Measurements from ENCODE around the gene TOR1B. TPM values are rescaled to one million over a fixed set of nuclear protein-coding genes. Genes with fewer than 3 reads are reported as not detected.

Gene TOR1B
- total RNA-seq, 5 donors from 2014 or later (not counting 1 experiment from before 2014, with no cell fraction given) = 19.3 to 31.0 (median 26.4) TPM

GRCh38 chr9:129850821-129851550 is 48.0 kb downstream of the TOR1B start:
- peaks cover 11 to 56% of the 10 kb centered on the region in 2 donors for H3K36me3 ChIP-seq (ENCODE audit: control insufficient read depth in 2 of 2, extremely low read depth in 1 of 2, insufficient read depth in 1 of 2, low read length in 1 of 2)
- Mint-ChIP-seq H3K27me3 (no peaks in the 10 kb centered on the region), H3K27ac (peak overlapping the region in 1 of 2 donors; percentile 73)

GRCh38 chr9:129851821-129852220 is 48.8 kb downstream of the TOR1B start:
- CTCF ChIA-PET = interaction anchor here in 1 of 2 donors (0.8 kb wide), 1 partner anchor 28 kb away, joined by 3 read pairs; no protein-coding TSS in a partner anchor

More at GRCh38 chr9:129850821-129851550, 48.0 kb downstream of the TOR1B start:
- no peaks in the 10 kb centered on the region for H3K27me3 ChIP-seq (replicated peaks in 1 of 2; ENCODE audit: control insufficient read depth in 2 of 2, extremely low read depth in 1 of 2, insufficient read depth in 2 of 2, low read length in 1 of 2)
- 90% methylated on average over 4 of the region's 6 CpGs for WGBS (ENCODE audit: insufficient coverage)
- no peak for DNase-seq
- Mint-ChIP-seq H3K9me3 (no peaks in the 10 kb centered on the region), H3K4me3 (no peak overlapping the region), H3K36me3 (peaks cover 49% of the 10 kb centered on the region), H3K4me1 (peaks cover 44 to 57% (median 48%) of the 10 kb centered on the region in 3 donors)
- ChIA-PET POLR2A (interaction anchor here (0.6 to 0.7 kb wide), 3 partner anchors 15 to 1474 kb away, joined by 3 to 6 read pairs (median 3); no protein-coding TSS in a partner anchor), CTCF (interaction anchor here in 1 of 2 donors (0.8 kb wide), 1 partner anchor 29 kb away, joined by 3 read pairs; no protein-coding TSS in a partner anchor)
- H3K4me3 ChIP-seq (ENCODE audit: control insufficient read depth in 1 of 2, extremely low read depth in 1 of 2, low read length in 1 of 2) = no peak overlapping the region
- peaks cover 22 to 28% of the 10 kb centered on the region in 2 experiments for H3K4me1 ChIP-seq (ENCODE audit: control insufficient read depth in 1 of 2, extremely low read depth in 1 of 2, insufficient read depth in 2 of 2, low read length in 2 of 2)
- ATAC-seq (replicated peaks in 1 of 4) = no peak
- no peaks in the 10 kb centered on the region for H3K9me3 ChIP-seq
- H3K27ac ChIP-seq (ENCODE audit: low read length) = no peak overlapping the region

GRCh38 chr9:129852579-129852978 is 49.6 kb downstream of the TOR1B start:
- no peak overlapping the region for H3K27ac ChIP-seq (ENCODE audit: low read length)
- no peak overlapping the region for H3K4me3 Mint-ChIP-seq
- no peaks in the 10 kb centered on the region for H3K27me3 ChIP-seq (replicated peaks in 1 of 2; ENCODE audit: control insufficient read depth in 2 of 2, extremely low read depth in 1 of 2, insufficient read depth in 2 of 2, low read length in 1 of 2)
- ChIA-PET POLR2A (no interaction called here), CTCF (interaction anchor here in 1 of 2 donors (0.8 kb wide), 1 partner anchor 104 kb away, joined by 3 read pairs; no protein-coding TSS in a partner anchor)
- no peaks in the 10 kb centered on the region for H3K9me3 ChIP-seq
- peaks cover 14 to 70% of the 10 kb centered on the region in 2 donors for H3K36me3 ChIP-seq (ENCODE audit: control insufficient read depth in 2 of 2, extremely low read depth in 1 of 2, insufficient read depth in 1 of 2, low read length in 1 of 2)
- peaks cover 24 to 36% of the 10 kb centered on the region in 2 experiments for H3K4me1 ChIP-seq (ENCODE audit: control insufficient read depth in 1 of 2, extremely low read depth in 1 of 2, insufficient read depth in 2 of 2, low read length in 2 of 2)
- 61% methylated on average over 4 of the region's 5 CpGs for WGBS (ENCODE audit: insufficient coverage)
- no peak for ATAC-seq (replicated peaks in 1 of 4)
- H3K36me3 Mint-ChIP-seq = peaks cover 52% of the 10 kb centered on the region
- peak overlapping the region in 1 of 2 donors; percentile 73 for H3K27ac Mint-ChIP-seq
- H3K4me3 ChIP-seq (ENCODE audit: control insufficient read depth in 1 of 2, extremely low read depth in 1 of 2, low read length in 1 of 2) = no peak overlapping the region
- no peaks in the 10 kb centered on the region for H3K27me3 Mint-ChIP-seq
- peaks cover 43 to 63% (median 49%) of the 10 kb centered on the region in 3 donors for H3K4me1 Mint-ChIP-seq
- no peaks in the 10 kb centered on the region for H3K9me3 Mint-ChIP-seq
- DNase-seq = no peak

More at GRCh38 chr9:129851821-129852220, 48.8 kb downstream of the TOR1B start:
- Mint-ChIP-seq H3K27me3 (no peaks in the 10 kb centered on the region), H3K4me1 (peaks cover 47 to 59% (median 48%) of the 10 kb centered on the region in 3 donors), H3K4me3 (no peak overlapping the region), H3K36me3 (peaks cover 49% of the 10 kb centered on the region), H3K9me3 (no peaks in the 10 kb centered on the region), H3K27ac (peak overlapping the region in 1 of 2 donors; percentile 73)
- Histone ChIP-seq H3K36me3 (ENCODE audit: control insufficient read depth in 2 of 2, extremely low read depth in 1 of 2, insufficient read depth in 1 of 2, low read length in 1 of 2) (peaks cover 14 to 64% of the 10 kb centered on the region in 2 donors), H3K4me3 (ENCODE audit: control insufficient read depth in 1 of 2, extremely low read depth in 1 of 2, low read length in 1 of 2) (no peak overlapping the region), H3K9me3 (no peaks in the 10 kb centered on the region), H3K27ac (ENCODE audit: low read length) (no peak overlapping the region), H3K27me3 (replicated peaks in 1 of 2; ENCODE audit: control insufficient read depth in 2 of 2, extremely low read depth in 1 of 2, insufficient read depth in 2 of 2, low read length in 1 of 2) (no peaks in the 10 kb centered on the region), H3K4me1 (ENCODE audit: control insufficient read depth in 1 of 2, extremely low read depth in 1 of 2, insufficient read depth in 2 of 2, low read length in 2 of 2) (peaks cover 24 to 36% of the 10 kb centered on the region in 2 experiments)
- POLR2A ChIA-PET = no interaction called here
- ATAC-seq (replicated peaks in 1 of 4) = no peak
- 93% methylated on average over 5 of the region's 5 CpGs for WGBS (ENCODE audit: insufficient coverage)
- DNase-seq = no peak

GRCh38 chr9:129853614-129854013 is 50.6 kb downstream of the TOR1B start:
- H3K36me3 Mint-ChIP-seq = peaks cover 60% of the 10 kb centered on the region
- H3K4me1 Mint-ChIP-seq = peaks cover 43 to 60% (median 45%) of the 10 kb centered on the region in 3 donors
- H3K27ac ChIP-seq (ENCODE audit: low read length) = no peak overlapping the region
- H3K4me3 Mint-ChIP-seq = peak overlapping the region in 1 of 3 donors; percentile 62
- no peaks in the 10 kb centered on the region for H3K9me3 ChIP-seq
- CTCF ChIA-PET = no interaction called here
- no peak for DNase-seq
- H3K27me3 Mint-ChIP-seq = no peaks in the 10 kb centered on the region
- H3K27me3 ChIP-seq (replicated peaks in 1 of 2; ENCODE audit: control insufficient read depth in 2 of 2, extremely low read depth in 1 of 2, insufficient read depth in 2 of 2, low read length in 1 of 2) = no peaks in the 10 kb centered on the region
- peaks cover 24 to 36% of the 10 kb centered on the region in 2 experiments for H3K4me1 ChIP-seq (ENCODE audit: control insufficient read depth in 1 of 2, extremely low read depth in 1 of 2, insufficient read depth in 2 of 2, low read length in 2 of 2)
- POLR2A ChIA-PET = no interaction called here
- WGBS (ENCODE audit: insufficient coverage) = 25% methylated on average over 2 of the region's 3 CpGs
- peak in 1 of 4 experiments; percentile 22 for ATAC-seq (replicated peaks in 1 of 4)
- peaks cover 21 to 81% of the 10 kb centered on the region in 2 donors for H3K36me3 ChIP-seq (ENCODE audit: control insufficient read depth in 2 of 2, extremely low read depth in 1 of 2, insufficient read depth in 1 of 2, low read length in 1 of 2)
- H3K4me3 ChIP-seq (ENCODE audit: control insufficient read depth in 1 of 2, extremely low read depth in 1 of 2, low read length in 1 of 2) = no peak overlapping the region
- H3K9me3 Mint-ChIP-seq = no peaks in the 10 kb centered on the region
- peak overlapping the region; percentile 64 to 76 for H3K27ac Mint-ChIP-seq

GRCh38 chr9:129854588-129855110 is 51.7 kb downstream of the TOR1B start:
- H3K4me3 ChIP-seq (ENCODE audit: control insufficient read depth in 1 of 2, extremely low read depth in 1 of 2, low read length in 1 of 2) = no peak overlapping the region
- ChIA-PET CTCF (no interaction called here), POLR2A (interaction anchor here (0.7 kb wide), 2 partner anchors 10 to 56 kb away, joined by 3 to 4 read pairs; no protein-coding TSS in a partner anchor)
- peak overlapping the region; percentile 3 for H3K27ac ChIP-seq (ENCODE audit: low read length)
- H3K9me3 Mint-ChIP-seq = no peaks in the 10 kb centered on the region
- peak overlapping the region; percentile 64 to 76 for H3K27ac Mint-ChIP-seq
- peak overlapping the region in 1 of 3 donors; percentile 62 for H3K4me3 Mint-ChIP-seq
- no peaks in the 10 kb centered on the region for H3K27me3 Mint-ChIP-seq
- no peaks in the 10 kb centered on the region for H3K9me3 ChIP-seq
- peaks cover 43 to 55% (median 45%) of the 10 kb centered on the region in 3 donors for H3K4me1 Mint-ChIP-seq
- peak; percentile 70 to 82 (median 76) for ATAC-seq (replicated peaks in 1 of 4)
- WGBS (ENCODE audit: insufficient coverage) = 40% methylated on average over 2 of the region's 4 CpGs
- H3K4me1 ChIP-seq (ENCODE audit: control insufficient read depth in 1 of 2, extremely low read depth in 1 of 2, insufficient read depth in 2 of 2, low read length in 2 of 2) = peaks cover 24 to 34% of the 10 kb centered on the region in 2 experiments
- DNase-seq = peak in 8 of 35 experiments; percentile 15 to 55 (median 30)
- peaks cover 61% of the 10 kb centered on the region for H3K36me3 Mint-ChIP-seq
- no peaks in the 10 kb centered on the region for H3K27me3 ChIP-seq (replicated peaks in 1 of 2; ENCODE audit: control insufficient read depth in 2 of 2, extremely low read depth in 1 of 2, insufficient read depth in 2 of 2, low read length in 1 of 2)
- H3K36me3 ChIP-seq (ENCODE audit: control insufficient read depth in 2 of 2, extremely low read depth in 1 of 2, insufficient read depth in 1 of 2, low read length in 1 of 2) = peaks cover 25 to 87% of the 10 kb centered on the region in 2 donors

GRCh38 chr9:129857207-129857606 is 54.2 kb downstream of the TOR1B start:
- Mint-ChIP-seq H3K4me3 (no peak overlapping the region), H3K9me3 (no peaks in the 10 kb centered on the region), H3K27me3 (no peaks in the 10 kb centered on the region), H3K27ac (peak overlapping the region in 1 of 2 donors; percentile 80), H3K36me3 (peaks cover 54% of the 10 kb centered on the region), H3K4me1 (peaks cover 46 to 54% (median 53%) of the 10 kb centered on the region in 3 donors)
- no peak overlapping the region for H3K4me3 ChIP-seq (ENCODE audit: control insufficient read depth in 1 of 2, extremely low read depth in 1 of 2, low read length in 1 of 2)
- ChIA-PET POLR2A (no interaction called here), CTCF (no interaction called here)
- ATAC-seq (replicated peaks in 1 of 4) = no peak
- no peak overlapping the region for H3K27ac ChIP-seq (ENCODE audit: low read length)
- 86% methylated on average over 6 of the region's 7 CpGs for WGBS (ENCODE audit: insufficient coverage)
- peaks cover 20 to 83% of the 10 kb centered on the region in 2 donors for H3K36me3 ChIP-seq (ENCODE audit: control insufficient read depth in 2 of 2, extremely low read depth in 1 of 2, insufficient read depth in 1 of 2, low read length in 1 of 2)
- H3K9me3 ChIP-seq = no peaks in the 10 kb centered on the region
- no peak for DNase-seq
- no peaks in the 10 kb centered on the region for H3K27me3 ChIP-seq (replicated peaks in 1 of 2; ENCODE audit: control insufficient read depth in 2 of 2, extremely low read depth in 1 of 2, insufficient read depth in 2 of 2, low read length in 1 of 2)
- H3K4me1 ChIP-seq (ENCODE audit: control insufficient read depth in 1 of 2, extremely low read depth in 1 of 2, insufficient read depth in 2 of 2, low read length in 2 of 2) = peaks cover 32 to 53% of the 10 kb centered on the region in 2 experiments
